PC-9 (cell line): ENCODE data around the gene UBA5. TPM values are rescaled to one million over a fixed set of nuclear protein-coding genes. Genes with fewer than 3 reads are reported as not detected.

Experiments
- BruUV-seq: library from RNA; stranded (reverse); fragments of 400-500 nt; replicated peaks from 2 replicates; lab custom pipeline; 2021; lab: Mats Ljungman, UMichigan
- CTCF ChIA-PET: fragments of 300-600 bp; sonication (Branson Sonifier 250); formaldehyde crosslinking; loops from one replicate; lab custom pipeline; 2022; ENCODE audit warnings: antibody characterized with exemption; lab: Charles Lee
- POLR2A ChIA-PET: fragments of 300-600 bp; sonication (Branson Sonifier 250); formaldehyde crosslinking; loops from one replicate; lab custom pipeline; 2022; ENCODE audit warnings: antibody characterized with exemption; ENCODE audit not compliant: unreplicated experiment; lab: Charles Lee
- DNase-seq, 2 experiments: peaks; one replicate each; pipeline versions ENCODE4 v3.0.0 to v3.0.0-alpha.2; 2015 to 2022; ENCODE audit warnings: mixed read lengths in 1 of 2
- H2AFZ ChIP-seq: fragments of 200-600 bp; sonication (generic); 2 replicates; pipeline ENCODE4 v1.8.1; 2017; ENCODE audit warnings: antibody characterized with exemption
- H3F3A ChIP-seq: fragments of 200-600 bp; sonication (generic); 2 replicates; pipeline ENCODE4 v1.8.1; 2017; ENCODE audit warnings: antibody characterized with exemption, mild to moderate bottlenecking, low read depth; ENCODE audit not compliant: insufficient read depth
- H3K27ac ChIP-seq: fragments of 200-600 bp; sonication (generic); 2 replicates; pipeline ENCODE4 v1.6.1; 2016; ENCODE audit warnings: mixed run types
- H3K27me3 ChIP-seq: fragments of 200-600 bp; sonication (generic); 2 replicates; pipeline ENCODE4 v1.6.1; 2016; ENCODE audit warnings: low read depth, mixed run types; ENCODE audit not compliant: insufficient read depth
- H3K36me3 ChIP-seq: fragments of 200-600 bp; sonication (generic); 2 replicates; pipeline ENCODE4 v1.6.1; 2016; ENCODE audit warnings: low read depth, mixed run types
- H3K4me1 ChIP-seq: fragments of 200-600 bp; sonication (generic); replicated peaks from 2 replicates; pipeline ENCODE4 v1.6.1; 2016; ENCODE audit warnings: mixed run types; ENCODE audit not compliant: insufficient read depth
- H3K4me2 ChIP-seq: fragments of 200-600 bp; sonication (generic); 2 replicates; pipeline ENCODE4 v1.6.1; 2017; ENCODE audit warnings: mixed run types
- H3K4me3 ChIP-seq: fragments of 200-600 bp; sonication (generic); 2 replicates; pipeline ENCODE4 v1.6.1; 2016; ENCODE audit warnings: mixed run types
- H3K79me2 ChIP-seq: fragments of 200-600 bp; sonication (generic); 2 replicates; pipeline ENCODE4 v1.6.1; 2017; ENCODE audit warnings: low read depth, mixed run types
- H3K9me2 ChIP-seq: fragments of 200-600 bp; sonication (generic); 2 replicates; pipeline ENCODE4 v1.8.1; 2017; ENCODE audit warnings: mild to moderate bottlenecking; ENCODE audit not compliant: insufficient read depth
- H3K9me3 ChIP-seq: fragments of 200-600 bp; sonication (generic); 2 replicates; pipeline ENCODE4 v1.8.1; 2016; ENCODE audit warnings: low read depth; ENCODE audit not compliant: insufficient read depth
- H4K20me1 ChIP-seq: fragments of 200-600 bp; sonication (generic); 2 replicates; pipeline ENCODE4 v1.8.1; 2017; ENCODE audit not compliant: insufficient read depth
- CTCF ChIP-seq: fragments of 200-600 bp; sonication (generic); conservative IDR thresholded peaks from 2 replicates; pipeline ENCODE4 v1.6.1; 2017; ENCODE audit warnings: mixed run types, antibody characterized with exemption, mild to moderate bottlenecking, moderate library complexity
- EZH2 ChIP-seq: fragments of 200-600 bp; sonication (generic); IDR thresholded peaks from 2 replicates; pipeline ENCODE4 v1.8.0; 2017; ENCODE audit warnings: antibody characterized with exemption, low read depth
- intact Hi-C: fragments of 100-400 bp; cut with micrococcal nuclease; formaldehyde crosslinking; loops from one replicate; pipeline ENCODE4 v1.10.0; 2022; ENCODE audit not compliant: unreplicated experiment
- total RNA-seq: library from RNA; stranded (reverse); gene quantifications from 2 replicates; pipeline ENCODE4 v1.2.3, GENCODE V29; 2021

Gene UBA5
- total RNA-seq, 1 experiment from 2014 or later = 41.6 TPM

DNA sequence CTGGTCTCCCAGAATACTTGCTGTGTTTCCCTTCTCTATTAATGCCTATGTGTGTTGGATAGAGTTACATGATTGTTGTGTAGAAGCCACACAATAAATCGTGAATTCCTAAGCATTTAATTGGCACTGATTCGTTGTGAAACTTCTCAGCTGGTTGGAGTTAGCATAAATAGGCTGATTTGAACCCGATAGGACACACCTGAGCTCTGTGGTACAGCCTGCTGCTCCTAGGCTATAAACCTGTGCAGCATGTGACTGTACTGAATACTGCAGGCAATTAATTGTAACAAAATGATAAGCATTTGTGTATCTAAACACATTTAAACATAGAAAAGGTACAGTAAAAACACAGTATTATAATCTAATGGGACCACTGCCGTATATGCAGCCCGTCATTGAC, 5.4 kb upstream of the UBA5 start:
- TF ChIP-seq EZH2 = no peak
- TF ChIP-seq CTCF = no peak
- H2AFZ ChIP-seq = no peak overlapping the region
- H3F3A ChIP-seq = peaks cover 10% of the 10 kb centered on the region; the same call in 1 of the 2 replicates
- H4K20me1 ChIP-seq = peaks cover 2% of the 10 kb centered on the region; the same call in 1 of the 2 replicates
- no peaks in the 10 kb centered on the region for H3K36me3 ChIP-seq
- H3K4me1 ChIP-seq = peaks cover 17% of the 10 kb centered on the region
- ChIA-PET POLR2A (no interaction called here), CTCF (no interaction called here)
- intact Hi-C loops = no loop called here
- H3K79me2 ChIP-seq = peaks cover 6% of the 10 kb centered on the region; the same call in 1 of the 2 replicates
- no peak overlapping the region for H3K27ac ChIP-seq
- no peak overlapping the region for H3K4me3 ChIP-seq
- no peaks in the 10 kb centered on the region for H3K9me3 ChIP-seq
- no peak for DNase-seq
- no peak overlapping the region for H3K4me2 ChIP-seq
- BruUV-seq = no TSS peak
- no peaks in the 10 kb centered on the region for H3K27me3 ChIP-seq
- no peaks in the 10 kb centered on the region for H3K9me2 ChIP-seq

GRCh38 chr3:132655471-132655870, 4.7 kb upstream of the UBA5 start:
- DNase-seq = no peak
- TF ChIP-seq EZH2 = no peak
- TF ChIP-seq CTCF = no peak
- Histone ChIP-seq H3K27ac (no peak overlapping the region), H4K20me1 (no peaks in the 10 kb centered on the region; the same call in 1 of the 2 replicates), H3K9me2 (no peaks in the 10 kb centered on the region), H2AFZ (no peak overlapping the region), H3F3A (peaks cover 10% of the 10 kb centered on the region; the same call in 1 of the 2 replicates), H3K9me3 (no peaks in the 10 kb centered on the region), H3K36me3 (no peaks in the 10 kb centered on the region), H3K27me3 (no peaks in the 10 kb centered on the region), H3K4me1 (peaks cover 17% of the 10 kb centered on the region), H3K4me3 (no peak overlapping the region), H3K4me2 (no peak overlapping the region), H3K79me2 (peaks cover 8% of the 10 kb centered on the region)
- BruUV-seq = no TSS peak
- intact Hi-C loops = no loop called here
- ChIA-PET CTCF (no interaction called here), POLR2A (no interaction called here)

GRCh38 chr3:132657869-132658747, 2.0 kb upstream of the UBA5 start:
- intact Hi-C loops = no loop called here
- no TSS peak for BruUV-seq
- H3K9me3 ChIP-seq = no peaks in the 10 kb centered on the region
- H2AFZ ChIP-seq = no peak overlapping the region
- H3K4me1 ChIP-seq = peaks cover 26% of the 10 kb centered on the region
- ChIA-PET POLR2A (interaction anchor here (0.6 kb wide), 1 partner anchor 40 kb away, joined by 3 read pairs; no protein-coding TSS in a partner anchor), CTCF (no interaction called here)
- H3F3A ChIP-seq = peaks cover 10% of the 10 kb centered on the region; the same call in 1 of the 2 replicates
- no peaks in the 10 kb centered on the region for H3K36me3 ChIP-seq
- H3K27ac ChIP-seq = no peak overlapping the region
- H3K4me2 ChIP-seq = peak overlapping the region; percentile 94
- no peaks in the 10 kb centered on the region for H4K20me1 ChIP-seq
- no peak for DNase-seq
- peaks cover 34% of the 10 kb centered on the region for H3K79me2 ChIP-seq
- H3K4me3 ChIP-seq = peak overlapping the region; percentile 82; the same call in 1 of the 2 replicates
- TF ChIP-seq EZH2 = no peak
- no peak for TF ChIP-seq CTCF
- H3K9me2 ChIP-seq = no peaks in the 10 kb centered on the region
- H3K27me3 ChIP-seq = no peaks in the 10 kb centered on the region
